GM21367 (cell line): Measurements from ENCODE around the gene MIB2.
"Not testable (repeated sequence)": the region's sequence is repeated elsewhere in the genome, so short reads cannot be mapped to it uniquely, and the experiment has no call there.

Experiments
- ATAC-seq: cut with Tn5 transposase; IDR thresholded peaks from one replicate; pipeline ENCODE4 v1.9.1; 2021; ENCODE audit not compliant: unreplicated experiment

The MIB2 gene

GRCh38 chr1:1615256-1616044 lies at the start of gene MIB2:
MIB2 (plus strand) TSS chr1:1615500; CDS start chr1:1623453, 7,953 bp downstream.
- ATAC-seq: peak; percentile 72

DNA sequence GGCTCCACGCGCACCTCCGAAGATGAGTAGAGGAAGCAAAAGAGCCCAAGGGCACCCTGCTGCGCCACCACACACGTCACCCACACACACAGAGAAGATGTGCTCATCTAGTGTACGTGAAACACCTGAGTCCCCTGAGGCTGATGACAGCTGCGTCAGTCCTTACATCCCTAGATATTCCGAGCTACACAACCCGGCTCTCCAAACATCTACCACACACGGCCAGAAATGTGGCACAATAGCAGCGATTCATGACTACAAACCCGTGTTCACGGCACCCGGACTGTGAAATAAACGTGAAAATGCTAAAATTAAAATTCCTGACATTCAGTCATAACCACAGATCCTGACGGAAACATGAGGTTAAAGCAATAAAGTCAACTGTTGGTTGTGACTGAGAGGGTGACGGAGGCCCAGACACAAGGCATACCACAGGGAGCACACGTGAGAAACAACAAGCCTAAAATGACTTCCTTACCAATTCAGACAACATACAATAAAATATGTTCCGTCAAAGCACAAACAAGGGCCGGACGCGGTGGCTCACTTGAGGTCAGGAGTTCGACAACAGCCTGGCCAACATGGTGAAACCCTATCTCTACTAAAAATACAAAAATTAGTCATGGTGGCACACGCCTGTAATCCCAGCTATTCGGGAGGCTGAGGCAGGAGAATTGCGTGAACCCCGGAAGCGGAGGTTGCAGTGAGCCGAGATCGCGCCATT lies 48.0 kb upstream of the MIB2 start:
- ATAC-seq: no peak

DNA sequence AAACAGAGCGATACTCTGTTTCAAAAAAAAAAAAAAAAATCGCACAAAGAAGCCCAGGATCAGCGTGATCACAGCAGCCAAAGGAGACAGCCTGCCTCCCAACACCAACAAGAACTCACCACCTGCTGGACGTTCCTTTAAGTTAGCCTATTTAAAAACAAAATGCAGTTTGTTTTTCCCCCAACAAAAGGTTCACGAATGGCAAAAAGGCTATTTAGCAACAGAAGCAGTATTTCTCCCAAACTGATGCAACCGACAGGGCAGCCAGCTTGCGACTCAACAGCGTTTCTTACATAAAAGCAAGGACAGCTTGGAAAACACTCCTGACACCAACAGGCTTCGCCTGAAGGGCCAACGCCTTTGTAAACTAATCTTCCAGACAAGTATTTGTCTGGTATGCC lies 47.4 kb upstream of the MIB2 start:
- no peak for ATAC-seq

DNA sequence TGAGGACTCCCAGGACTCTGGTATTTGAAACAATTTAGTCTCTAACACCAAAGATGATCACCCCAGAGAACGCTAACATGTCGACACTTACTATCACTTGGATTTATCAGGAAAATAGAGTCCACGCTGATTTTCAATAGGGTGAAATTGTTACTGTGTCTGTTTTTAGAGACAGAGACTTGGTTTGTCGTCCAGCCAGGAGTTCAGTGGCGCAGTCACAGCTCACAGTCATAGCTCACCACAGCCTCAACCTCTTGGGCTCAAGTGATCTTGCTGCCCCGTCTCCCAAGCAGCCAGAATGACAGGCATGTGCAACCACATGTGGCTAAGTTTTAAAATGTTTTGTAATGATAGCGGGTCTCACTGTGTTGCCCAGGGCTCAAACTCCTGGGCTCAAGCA lies 46.0 kb upstream of the MIB2 start:
- no peak for ATAC-seq

GRCh38 chr1:1573843-1574720 lies 41.2 kb upstream of the MIB2 start:
- peak; percentile 50 for ATAC-seq

- ATAC-seq: peak; percentile 75
These were observed 40.4 kb upstream of the MIB2 start, which contains the start of gene SSU72 for GRCh38 chr1:1574721-1575537. SSU72 (minus strand) TSS chr1:1574863; CDS start chr1:1574557, 306 bp downstream.

GRCh38 chr1:1577367-1578011 lies 37.8 kb upstream of the MIB2 start:
- no peak for ATAC-seq

DNA sequence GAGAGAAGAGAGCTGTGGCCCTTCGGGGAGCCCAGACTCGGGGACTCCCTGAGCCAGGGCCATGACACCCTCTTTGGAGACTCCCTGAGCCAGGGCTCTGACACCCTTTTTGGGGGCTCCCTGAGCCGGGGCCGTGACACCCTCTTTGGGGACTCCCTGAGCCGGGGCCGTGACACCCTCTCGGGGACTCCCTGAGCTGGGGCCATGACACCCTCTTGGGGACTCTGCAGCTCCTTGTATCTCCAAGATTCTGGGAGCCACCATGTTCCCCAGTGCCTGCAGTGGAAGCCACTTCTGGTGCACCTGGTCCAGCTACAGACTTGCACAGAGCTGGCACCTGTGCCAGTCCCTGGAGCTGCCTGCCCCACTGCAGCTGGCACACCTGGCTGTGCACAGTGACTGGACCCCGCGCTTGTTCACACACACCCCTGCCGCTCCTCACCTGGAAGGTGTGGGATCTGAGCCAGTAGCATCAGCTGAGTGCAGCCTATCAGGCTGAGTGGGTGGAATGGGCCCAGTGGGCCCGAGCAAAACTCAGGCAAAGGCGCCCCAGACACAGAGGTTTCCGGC lies 36.8 kb upstream of the MIB2 start:
- no peak for ATAC-seq

GRCh38 chr1:1582585-1583346 lies 32.5 kb upstream of the MIB2 start:
- ATAC-seq: no peak

- ATAC-seq: no peak
These were observed 31.8 kb upstream of the MIB2 start for GRCh38 chr1:1583347-1584010.

DNA sequence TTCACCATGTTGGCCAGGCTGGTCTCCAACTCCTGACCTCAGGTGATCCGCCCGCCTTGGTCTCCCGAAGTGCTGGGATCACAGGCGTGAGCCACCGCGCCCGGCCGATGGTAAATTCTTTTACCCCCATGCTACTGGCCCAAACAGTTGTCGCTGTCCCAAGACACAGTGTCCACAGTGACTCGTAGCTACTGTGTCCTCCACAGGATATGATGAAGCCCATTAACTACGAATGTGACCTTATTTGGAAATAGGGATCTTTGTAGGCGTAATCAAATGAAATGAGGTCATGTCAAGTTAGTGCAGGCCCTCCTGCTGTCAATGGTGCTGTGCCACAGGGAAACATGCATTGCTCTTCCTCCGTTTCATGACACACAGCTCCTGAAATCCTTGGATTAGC lies 23.8 kb upstream of the MIB2 start:
- no peak for ATAC-seq

GRCh38 chr1:1593834-1594601 lies 21.3 kb upstream of the MIB2 start:
- ATAC-seq: no peak

- ATAC-seq: no peak
These were observed 20.6 kb upstream of the MIB2 start for GRCh38 chr1:1594602-1595260.

DNA sequence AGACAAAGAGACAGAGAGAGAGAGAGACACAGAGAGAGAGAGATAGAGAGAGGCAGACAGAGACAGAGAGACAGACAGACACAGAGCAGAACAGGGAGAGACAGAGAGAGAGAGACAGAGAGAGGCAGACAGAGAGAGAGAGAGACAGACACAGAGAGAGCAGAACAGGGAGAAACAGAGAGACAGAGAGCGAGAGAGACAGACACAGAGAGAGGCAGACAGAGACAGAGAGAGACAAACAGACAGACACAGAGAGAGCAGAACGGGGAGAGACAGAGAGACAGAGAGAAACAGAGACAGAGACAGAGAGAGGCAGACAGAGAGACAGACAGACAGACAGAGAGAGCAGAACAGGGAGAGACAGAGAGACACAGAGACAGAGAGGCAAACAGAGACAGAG lies 20.0 kb upstream of the MIB2 start:
- not testable (repeated sequence) for ATAC-seq

DNA sequence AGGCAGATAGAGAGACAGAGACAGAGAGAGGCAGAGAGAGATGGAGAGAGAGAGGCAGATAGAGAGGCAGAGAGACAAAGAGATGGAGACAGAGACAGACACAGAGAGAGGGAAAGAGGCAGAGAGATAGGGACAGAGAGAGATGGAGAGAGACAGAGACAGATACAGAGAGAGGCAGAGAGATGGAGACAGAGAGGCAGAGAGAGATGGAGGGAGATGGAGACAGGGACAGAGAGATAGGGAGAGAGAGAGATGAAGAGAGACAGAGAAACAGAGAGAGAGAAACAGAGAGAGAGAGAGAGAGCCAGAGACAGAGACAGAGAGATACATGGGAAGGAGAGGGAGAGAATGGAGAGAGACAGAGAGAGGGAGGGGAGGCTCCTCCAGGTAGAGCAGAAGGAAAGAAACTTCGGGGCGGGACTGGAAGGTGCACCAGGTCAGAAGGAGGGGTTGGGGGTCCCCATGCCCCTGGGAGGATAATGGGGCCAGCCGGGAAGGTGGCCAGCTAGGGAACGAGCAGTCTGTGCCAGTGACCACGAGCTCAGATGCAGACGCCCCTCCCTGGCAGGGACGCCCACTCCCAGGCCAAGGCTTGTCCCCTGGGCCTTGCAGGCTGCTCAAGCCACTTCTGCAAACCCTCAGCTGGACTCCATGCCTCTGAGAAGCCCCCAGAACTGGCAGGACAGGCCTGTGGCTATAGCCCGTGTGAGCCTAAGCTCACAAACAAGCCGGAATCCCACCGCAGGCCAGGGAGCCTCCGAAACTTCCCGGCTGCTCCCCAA lies 18.6 kb upstream of the MIB2 start:
- ATAC-seq: no peak

GRCh38 chr1:1597275-1597930 lies 17.9 kb upstream of the MIB2 start:
- no peak for ATAC-seq
